HG02588 (cell line): ENCODE measurements around the gene FMN2.

ENCODE experiments used
- ATAC-seq: cut with Tn5 transposase; IDR thresholded peaks from one replicate; pipeline ENCODE4 v1.9.1; 2021; ENCODE audit warnings: mild to moderate bottlenecking, moderate library complexity; ENCODE audit not compliant: unreplicated experiment

Gene FMN2

GRCh38 chr1:240350910-240351331 lies 259.2 kb downstream of the FMN2 start:
- ATAC-seq = no peak

GRCh38 chr1:240351690-240352089 lies 260.0 kb downstream of the FMN2 start:
- no peak for ATAC-seq

DNA sequence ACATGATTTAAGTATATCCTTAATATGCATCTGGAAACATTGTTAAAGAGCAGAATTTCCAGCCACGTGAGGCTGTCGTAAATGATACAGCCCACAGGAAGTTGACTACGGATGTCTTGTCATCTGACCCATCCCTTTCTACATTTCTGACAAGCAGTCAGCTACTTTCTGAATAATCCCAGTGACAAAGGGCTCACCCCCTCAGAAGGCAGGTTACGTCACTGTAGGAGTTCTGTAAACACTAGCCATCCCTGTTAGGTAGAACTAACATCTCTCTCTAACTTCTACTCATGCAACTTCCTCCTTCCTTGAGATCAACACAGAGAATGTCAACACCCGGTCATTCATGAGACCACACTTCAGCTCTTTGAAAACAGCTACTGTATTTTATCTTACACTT lies 261.1 kb downstream of the FMN2 start:
- no peak for ATAC-seq

DNA sequence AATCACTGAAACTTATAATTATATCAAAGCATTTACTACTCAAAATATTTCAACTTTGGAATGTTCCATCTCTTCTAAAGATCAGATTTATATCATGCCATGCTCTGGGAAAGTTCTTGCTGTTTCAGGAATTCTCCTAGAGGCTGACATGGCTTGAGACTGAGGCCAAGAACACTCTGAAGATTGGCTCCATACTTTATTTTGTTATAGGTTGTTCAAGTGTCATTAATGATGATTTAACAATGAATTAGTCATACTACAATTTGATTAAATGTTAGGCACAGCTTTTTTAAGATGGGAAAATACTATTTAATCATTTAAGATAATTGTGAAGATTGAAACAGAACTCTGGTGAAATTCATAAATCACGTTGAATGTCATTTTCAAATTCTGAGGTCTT lies 264.9 kb downstream of the FMN2 start:
- no peak for ATAC-seq

DNA sequence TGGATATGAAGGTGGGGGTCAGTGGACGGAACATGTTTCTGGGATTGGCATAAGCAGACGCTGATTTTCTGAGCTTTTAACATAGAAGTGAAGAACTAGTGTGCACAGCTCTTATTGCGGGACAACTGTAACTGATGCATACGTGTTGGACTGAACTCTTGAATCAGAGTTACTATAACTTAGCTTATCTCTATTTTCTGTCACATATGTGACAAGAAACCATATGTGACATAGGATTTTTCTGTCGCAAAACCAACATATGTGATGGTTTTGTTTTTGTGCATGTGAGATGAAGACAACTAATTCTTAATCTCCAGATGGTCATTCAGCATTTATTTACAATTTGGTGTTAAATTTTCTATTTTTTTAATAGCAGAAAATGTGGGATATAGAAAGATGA lies 270.4 kb downstream of the FMN2 start:
- no peak for ATAC-seq

- no peak for ATAC-seq
Observed at GRCh38 chr1:240362826-240363225, 271.1 kb downstream of the FMN2 start.

DNA sequence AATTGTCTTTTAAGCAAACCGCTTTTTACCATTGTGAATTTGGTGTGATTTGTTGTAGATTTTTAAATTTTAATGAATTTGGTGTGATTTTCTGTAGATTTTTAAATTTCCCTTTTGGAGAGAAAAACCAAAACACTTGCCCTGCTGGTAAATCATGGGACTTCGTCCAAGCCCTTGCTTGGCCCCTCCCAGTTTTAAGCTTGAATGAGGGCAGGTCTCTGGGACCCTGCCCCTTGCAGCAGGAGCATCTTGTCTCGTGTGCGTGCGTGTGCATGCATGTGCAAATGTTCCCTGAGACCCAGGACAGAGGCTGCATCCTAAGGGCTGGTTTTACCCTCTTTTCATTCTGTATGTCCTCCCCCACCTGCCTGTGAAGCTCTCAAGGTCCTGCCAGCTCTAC lies 271.6 kb downstream of the FMN2 start:
- no peak for ATAC-seq

DNA sequence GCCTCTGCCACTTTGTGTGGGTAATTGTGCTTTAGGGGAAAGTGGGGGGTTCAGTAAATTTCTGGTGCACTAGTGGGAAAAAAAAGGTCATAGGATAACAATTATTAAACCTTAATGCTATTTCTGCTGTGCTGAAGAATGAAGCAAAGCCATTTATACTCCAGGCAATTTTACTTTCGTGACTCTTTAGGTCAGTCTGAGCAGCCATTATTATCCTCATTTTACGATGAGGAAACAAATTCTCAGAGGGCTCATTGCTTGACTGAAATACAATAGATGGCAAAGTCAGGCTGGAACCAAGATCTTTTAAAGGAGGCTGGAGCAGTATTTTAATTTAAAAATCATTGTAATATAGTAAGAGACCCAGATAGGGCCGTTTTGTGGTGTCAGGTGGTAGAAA lies 272.2 kb downstream of the FMN2 start:
- no peak for ATAC-seq

DNA sequence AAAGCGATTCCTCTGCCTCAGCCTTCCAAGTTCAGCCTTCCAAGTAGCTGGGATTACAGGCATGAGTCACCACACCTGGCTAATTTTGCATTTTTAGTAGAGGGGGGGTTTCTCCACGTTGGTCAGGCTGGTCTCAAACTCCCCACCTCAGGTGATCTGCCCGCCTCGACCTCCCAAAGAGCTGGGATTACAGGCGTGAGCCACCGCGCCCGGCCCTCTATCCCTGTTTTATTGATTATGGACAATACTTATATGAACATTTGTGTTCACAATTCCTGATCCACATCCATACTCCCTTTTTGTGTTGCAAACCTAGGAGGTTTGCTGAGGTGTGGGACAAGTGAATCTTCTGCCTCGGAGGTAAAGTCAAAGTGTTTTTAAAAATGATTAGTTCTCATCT lies 275.0 kb downstream of the FMN2 start:
- ATAC-seq = no peak

DNA sequence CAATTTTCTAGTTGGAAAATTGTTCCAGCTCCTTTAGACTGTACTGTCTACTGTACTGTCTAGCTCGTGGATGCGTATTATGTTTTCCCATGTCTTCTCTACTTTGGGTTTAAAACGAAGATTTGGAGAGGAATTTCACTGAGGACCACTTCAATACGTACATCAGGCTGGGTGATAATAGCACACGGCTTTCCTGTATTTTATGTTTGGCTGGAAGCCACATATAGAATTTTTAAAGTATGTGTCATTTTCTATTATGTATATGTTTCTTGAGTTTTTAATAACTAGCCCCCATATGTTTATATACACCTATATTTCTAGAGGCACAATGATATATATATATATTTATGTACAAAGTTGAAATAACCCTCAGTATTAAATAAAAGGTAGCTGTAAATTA lies 293.9 kb downstream of the FMN2 start:
- ATAC-seq = no peak

GRCh38 chr1:240385985-240386978 lies 294.6 kb downstream of the FMN2 start:
- ATAC-seq = no peak

DNA sequence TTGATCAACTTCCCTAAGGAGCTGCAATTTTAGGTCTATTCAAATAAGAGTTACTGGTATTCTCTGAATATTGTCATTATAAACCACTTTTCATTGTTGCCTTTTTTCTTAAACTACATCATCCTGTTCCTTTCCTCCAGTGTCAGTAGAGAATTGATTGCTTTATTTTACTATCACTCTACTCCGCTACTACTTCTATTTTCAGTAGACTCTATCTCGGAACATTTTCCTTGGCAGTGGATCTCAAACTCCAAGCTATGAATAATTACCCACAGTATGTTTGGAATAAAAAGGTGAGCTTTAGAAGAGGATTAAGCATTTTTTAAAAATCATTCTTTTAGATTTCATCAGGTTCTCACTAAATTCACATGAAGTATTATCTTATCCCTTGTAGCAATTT lies 295.4 kb downstream of the FMN2 start:
- ATAC-seq = no peak

DNA sequence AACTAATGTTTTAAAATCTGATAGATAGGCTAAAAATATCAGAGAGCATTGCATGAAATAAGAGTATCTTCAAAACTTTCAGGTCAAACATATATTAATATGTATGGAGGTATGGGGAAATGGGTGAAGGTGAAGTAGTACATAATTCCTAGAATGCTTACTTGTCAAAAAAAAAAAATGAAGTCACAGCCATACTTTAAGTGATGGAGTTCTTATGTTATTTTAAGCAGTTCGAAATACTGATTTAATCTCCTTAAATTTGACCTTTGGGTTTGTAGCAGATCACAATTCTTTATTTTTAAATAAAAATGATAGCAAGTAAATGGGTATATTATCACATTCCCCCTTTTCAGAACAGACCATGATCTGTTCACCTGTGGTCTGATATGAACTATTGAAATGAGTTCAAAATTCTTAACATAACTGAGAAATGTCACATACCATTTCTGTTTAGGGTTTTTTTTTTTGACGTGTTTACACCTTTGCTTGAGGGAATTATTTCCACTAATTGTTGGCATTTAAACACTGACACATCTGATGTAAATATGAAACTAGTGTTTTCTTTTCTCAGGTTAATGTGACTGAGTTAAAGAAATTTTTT lies 300.1 kb downstream of the FMN2 start:
- ATAC-seq = no peak

GRCh38 chr1:240394353-240394752 lies 302.7 kb downstream of the FMN2 start:
- ATAC-seq = no peak

GRCh38 chr1:240395336-240395735 lies 303.7 kb downstream of the FMN2 start:
- no peak for ATAC-seq

- no peak for ATAC-seq
Observed at GRCh38 chr1:240399381-240399780, 307.7 kb downstream of the FMN2 start.

DNA sequence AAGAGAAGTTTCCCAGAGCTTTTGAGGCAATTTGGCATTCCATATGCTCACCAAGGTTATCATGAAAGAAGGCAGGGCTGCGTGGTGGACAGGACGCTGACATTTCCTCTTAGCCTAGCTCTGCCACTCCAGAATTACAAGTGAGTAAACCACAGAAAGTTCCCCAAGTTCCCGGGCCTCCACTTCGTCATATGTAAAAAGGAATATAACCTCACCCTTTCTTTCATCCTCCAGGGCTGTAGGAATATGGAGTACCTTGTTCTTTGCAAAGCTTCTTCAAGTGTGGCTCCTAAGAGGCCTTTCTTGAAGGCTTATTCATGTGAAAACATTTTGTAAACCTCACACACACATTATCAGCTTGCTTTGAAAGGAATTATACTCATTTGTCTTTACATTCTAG lies 310.0 kb downstream of the FMN2 start:
- no peak for ATAC-seq

DNA sequence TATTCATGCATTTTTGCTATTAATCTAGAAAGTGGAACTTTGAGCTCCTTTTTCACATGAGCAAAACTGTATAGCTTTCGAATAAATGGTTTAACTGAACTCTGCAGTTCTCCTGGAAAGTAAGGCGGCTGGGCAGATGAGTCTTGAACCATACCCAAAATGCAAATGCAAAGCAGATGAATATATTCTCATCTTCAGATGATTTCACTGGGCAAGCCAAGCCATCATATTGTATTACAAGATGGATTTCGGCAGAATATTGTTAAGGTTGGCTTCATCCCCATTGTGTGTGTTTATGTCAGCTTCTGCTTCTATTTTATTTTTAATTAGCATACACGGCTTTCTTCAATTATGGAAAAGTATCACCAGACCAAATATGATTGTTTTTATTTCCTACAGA lies 310.6 kb downstream of the FMN2 start:
- ATAC-seq = no peak

DNA sequence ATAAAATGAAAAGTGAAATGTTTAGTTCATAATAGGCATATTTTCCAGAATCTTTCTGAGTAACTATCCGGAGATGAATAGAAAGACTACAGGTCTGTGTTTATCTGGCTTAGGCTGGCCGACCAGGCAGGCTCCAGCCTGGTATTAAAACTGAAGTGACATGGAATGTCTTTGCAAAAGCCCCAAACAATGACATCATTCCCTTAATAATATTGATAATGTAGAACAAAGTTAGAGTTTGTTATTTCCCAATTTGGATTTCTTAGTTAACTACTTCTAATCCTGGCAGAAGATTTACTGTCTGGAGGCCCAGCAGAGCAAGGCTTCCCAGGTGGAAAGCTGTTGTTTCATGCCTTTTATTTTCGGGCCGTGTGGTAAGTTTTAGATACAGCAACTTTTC lies 312.6 kb downstream of the FMN2 start:
- ATAC-seq = no peak

DNA sequence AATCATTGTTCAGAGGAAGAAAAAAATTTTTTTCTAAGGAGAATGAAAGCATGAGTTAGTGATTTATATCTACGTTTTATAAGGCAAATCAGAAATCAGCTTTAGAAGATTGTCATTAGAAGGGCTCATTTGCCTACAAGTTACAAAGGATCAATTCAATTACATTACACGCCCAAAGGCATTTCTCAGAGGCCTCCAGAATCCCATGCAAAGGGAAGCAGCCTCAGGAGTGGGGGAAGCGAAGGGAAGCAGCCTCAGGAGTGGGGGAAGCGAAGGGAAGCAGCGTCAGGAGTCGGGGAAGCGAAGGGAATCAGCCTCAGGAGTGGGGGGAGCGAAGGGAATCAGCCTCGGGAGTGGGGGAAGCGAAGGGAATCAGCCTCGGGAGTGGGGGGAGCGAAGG lies 314.1 kb downstream of the FMN2 start:
- no peak for ATAC-seq

DNA sequence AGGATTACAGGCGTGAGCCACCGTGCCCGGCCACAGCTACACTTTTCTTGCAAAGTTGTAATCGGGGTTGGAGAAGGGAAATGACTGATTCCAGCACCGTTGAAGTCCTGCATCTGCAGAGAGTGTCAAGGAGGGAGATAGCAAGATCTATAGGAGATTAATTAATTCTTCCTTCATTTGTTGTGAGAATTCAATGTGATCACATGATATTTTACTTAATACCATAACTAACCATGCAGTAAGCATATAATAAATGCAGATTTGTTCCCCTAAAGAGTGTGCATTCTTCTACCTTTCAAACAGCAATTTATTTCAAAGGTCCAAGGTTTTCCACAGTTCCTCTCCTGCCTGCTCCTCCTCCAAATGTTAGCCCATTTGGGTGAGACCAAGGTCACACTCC lies 315.7 kb downstream of the FMN2 start:
- ATAC-seq = no peak

DNA sequence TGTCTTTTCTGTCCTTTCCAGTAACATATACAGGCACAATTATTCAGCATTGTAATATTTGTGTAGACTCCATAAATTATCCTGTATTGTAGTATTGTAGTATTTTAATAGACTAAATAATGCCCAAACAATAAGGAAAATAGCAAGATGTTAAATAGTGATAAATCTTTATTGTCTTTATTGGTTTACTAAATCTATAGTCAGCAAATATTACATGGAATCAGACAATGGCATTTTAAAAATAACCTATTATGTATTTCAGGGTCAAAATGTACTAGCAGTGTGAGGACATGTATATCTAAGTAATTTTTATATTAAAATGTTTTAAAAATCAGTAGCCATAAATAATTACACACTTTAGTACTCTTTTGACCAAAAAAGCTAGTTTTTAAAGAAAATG lies 317.9 kb downstream of the FMN2 start:
- no peak for ATAC-seq
